GM12874 (cell line): ENCODE data around the gene TNFAIP8L3.

Experiments
- CTCF ChIP-seq: IDR thresholded peaks from 2 replicates; pipeline ENCODE4 v1.5.1; 2011; ENCODE audit warnings: low read depth, mild to moderate bottlenecking, control low read depth, low read length, moderate library complexity; ENCODE audit not compliant: insufficient read depth

The TNFAIP8L3 gene

DNA sequence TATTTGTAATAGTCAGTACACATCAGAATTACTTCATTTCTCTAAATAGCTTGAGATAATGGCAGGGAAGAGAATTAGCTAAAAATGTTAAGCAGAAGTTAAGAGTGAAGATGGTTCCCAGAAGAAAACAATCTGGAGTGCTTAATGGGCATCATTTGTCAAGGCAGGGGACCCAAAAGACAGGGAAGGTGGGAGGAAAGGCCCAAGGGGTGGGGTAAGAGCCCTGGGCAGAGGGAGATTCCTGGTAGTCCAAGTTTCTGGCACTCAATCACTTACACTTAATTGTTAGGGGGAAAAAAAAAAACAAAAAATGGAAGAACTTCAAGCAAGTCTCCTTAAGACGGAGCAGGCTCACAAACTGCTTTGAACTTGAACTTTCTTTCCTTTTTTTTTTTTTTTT lies 28.9 kb downstream of the TNFAIP8L3 start:
- no peak for TF ChIP-seq CTCF

DNA sequence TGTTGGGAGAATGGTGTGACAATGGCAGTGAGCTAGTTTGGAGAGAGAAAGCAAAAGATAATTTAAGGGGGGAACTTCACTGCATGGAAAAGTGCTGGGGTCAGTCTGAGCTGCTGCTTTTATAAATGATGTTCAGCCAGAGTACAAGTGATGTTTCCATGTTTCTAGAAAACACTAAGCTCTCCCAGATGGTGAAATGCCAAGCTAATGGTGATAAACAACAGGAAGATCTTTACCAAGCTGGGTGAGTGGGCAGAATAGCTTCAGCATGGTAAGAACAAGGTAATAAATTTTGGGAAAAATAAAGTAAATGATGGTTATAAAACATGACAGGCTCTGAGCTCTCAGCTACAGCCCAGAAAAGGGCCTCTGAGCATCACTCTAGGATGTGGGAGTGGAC lies 29.4 kb downstream of the TNFAIP8L3 start:
- TF ChIP-seq CTCF = no peak

DNA sequence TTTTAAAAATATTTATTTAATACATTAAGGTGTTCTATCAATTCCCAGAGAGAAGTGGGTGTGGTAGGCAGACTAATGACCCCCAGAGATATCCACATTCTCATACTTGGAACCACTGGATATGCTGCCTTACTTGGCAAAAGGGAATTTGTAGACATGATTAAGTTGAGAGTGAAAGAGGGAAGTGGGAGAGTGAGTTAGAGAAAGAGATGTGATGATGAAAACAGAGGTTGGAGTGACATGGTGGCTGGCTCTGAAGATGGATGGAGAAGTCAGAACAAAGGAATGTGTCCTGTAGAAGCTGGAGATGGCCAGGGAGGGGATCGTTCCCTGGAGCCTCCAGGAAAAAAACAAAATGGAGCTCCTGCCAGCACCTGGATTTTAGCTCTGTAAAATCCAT lies 32.0 kb downstream of the TNFAIP8L3 start:
- TF ChIP-seq CTCF = no peak

DNA sequence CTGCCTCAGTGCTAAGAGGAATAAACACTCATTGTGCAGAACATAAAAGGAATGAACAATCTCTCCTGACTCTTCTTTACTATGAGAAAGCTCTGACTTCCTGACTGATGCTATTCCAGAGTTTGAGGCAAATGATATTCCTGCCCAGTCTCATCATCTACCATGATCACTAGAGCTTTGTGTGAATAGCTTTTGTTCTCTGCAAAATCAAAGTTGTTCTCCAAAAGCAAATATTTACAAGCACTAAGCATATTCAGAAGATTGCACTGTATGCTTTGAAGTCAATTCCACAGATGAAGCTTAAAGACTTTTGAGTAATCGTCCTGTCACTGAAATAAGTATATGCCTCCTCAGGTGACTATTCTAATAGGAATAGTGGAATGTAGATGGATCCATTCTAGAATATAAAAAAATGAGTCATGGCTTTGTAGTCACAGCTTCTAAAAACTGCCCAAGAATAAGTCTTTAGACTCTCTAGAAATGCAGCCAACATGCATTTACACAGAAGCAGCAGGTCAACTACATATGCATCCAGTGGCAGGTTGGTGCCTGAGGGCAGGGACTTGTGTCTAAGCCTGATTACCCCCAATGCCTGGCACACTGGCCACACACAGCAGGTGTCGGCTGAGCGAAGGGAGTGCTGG lies 34.6 kb downstream of the TNFAIP8L3 start:
- no peak for TF ChIP-seq CTCF

GRCh38 chr15:51054535-51054934 lies 40.2 kb downstream of the TNFAIP8L3 start:
- TF ChIP-seq CTCF = no peak

GRCh38 chr15:51053571-51053970 lies 41.1 kb downstream of the TNFAIP8L3 start:
- TF ChIP-seq CTCF = no peak

DNA sequence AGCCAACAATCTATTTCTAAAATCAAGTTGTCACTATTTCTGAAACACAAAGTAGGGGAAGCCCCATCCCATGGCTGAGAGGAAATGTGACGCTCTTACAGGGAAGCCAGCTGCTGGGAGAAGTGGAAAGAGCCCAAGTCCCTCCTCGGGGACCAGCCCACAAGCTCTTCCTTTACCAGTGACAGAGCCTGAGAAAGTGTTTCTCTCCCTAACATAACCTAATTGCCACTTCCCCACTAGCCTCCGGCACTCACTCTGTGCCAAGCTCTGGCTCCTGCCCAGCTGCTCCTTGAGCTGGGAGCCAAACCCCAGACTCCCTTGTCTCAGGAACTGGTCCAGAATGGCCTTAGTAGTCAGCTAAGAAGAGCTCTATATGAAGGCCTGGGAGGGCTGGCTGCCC lies 42.9 kb downstream of the TNFAIP8L3 start:
- TF ChIP-seq CTCF = no peak
